ENCODE measurements around the gene POR.

DNA sequence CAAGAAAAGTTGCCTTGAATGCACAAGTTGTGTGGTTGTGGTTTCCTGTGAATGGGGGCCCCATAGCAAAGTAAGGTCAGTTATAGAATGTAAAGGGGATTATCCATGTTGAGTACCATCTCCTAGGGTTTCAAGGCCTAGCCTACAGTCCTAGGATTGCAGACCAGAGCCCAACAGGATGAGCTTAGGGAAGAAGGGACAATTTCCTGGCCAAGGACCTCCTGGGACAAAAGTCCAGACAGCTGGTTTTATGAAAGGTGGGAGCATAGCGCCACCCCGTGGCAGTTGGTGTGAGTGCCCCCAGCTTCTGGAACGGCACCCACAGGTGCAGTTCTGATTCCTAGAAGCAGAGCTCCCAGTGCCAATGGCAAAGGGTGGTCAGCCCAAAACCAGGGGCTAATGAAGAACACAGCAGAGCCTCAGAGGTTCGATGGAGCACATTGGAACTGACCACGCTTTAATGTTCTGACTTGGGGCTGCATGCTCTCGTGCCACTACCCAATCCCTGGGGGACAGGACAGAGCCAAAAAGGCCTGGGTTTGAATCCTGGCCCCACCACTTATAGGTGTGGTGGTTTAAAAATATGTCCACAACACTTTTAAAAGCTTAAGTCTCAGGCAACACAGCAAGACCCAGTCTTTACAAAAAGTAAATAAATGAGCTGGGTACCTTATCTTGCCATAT lies 105.2 kb downstream of the POR start:
- TF ChIP-seq, protein P1, sequence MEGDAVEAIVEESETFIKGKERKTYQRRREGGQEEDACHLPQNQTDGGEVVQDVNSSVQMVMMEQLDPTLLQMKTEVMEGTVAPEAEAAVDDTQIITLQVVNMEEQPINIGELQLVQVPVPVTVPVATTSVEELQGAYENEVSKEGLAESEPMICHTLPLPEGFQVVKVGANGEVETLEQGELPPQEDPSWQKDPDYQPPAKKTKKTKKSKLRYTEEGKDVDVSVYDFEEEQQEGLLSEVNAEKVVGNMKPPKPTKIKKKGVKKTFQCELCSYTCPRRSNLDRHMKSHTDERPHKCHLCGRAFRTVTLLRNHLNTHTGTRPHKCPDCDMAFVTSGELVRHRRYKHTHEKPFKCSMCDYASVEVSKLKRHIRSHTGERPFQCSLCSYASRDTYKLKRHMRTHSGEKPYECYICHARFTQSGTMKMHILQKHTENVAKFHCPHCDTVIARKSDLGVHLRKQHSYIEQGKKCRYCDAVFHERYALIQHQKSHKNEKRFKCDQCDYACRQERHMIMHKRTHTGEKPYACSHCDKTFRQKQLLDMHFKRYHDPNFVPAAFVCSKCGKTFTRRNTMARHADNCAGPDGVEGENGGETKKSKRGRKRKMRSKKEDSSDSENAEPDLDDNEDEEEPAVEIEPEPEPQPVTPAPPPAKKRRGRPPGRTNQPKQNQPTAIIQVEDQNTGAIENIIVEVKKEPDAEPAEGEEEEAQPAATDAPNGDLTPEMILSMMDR (IDR thresholded peaks at IDR 0.05; ENCODE audit: low read length): peak; percentile 97
- no peak for TF ChIP-seq EZH2 (optimal IDR thresholded peaks at IDR 0.05; ENCODE audit: low read depth, low read length)
